GM10266 (cell line): Measurements from ENCODE around the gene OR2F1.

Experiments used
- DNase-seq: peaks from one replicate; pipeline ENCODE4 v3.0.0; 2012; ENCODE audit errors: extremely low spot score
- TF ChIP-seq, protein P1 (sequence below): IDR thresholded peaks from 2 replicates; pipeline ENCODE4 v1.5.1; 2012; ENCODE audit warnings: mild to moderate bottlenecking, low read depth; ENCODE audit not compliant: control insufficient read depth, insufficient read depth; ENCODE audit errors: missing control alignments

The OR2F1 gene

DNA sequence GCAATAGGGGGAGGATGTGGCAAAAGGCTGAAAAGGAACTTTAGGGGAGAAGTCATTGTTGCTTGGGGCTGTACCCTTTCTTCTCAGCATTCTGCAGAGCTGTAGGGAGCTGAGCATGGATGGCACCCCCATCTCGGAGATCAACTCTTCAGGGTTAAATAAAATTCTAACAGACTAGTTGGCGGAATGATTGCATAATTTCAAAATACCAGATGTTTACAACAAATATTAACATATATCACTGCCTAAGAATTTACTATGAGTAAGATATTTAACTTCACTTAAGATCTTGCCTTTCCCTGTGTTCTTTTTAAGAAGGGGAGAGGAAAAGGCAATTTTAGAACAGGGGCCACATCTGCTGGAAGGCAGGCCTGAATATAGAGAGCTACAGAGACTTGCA is 509 bp upstream of the OR2F1 start:
- TF ChIP-seq, protein P1, sequence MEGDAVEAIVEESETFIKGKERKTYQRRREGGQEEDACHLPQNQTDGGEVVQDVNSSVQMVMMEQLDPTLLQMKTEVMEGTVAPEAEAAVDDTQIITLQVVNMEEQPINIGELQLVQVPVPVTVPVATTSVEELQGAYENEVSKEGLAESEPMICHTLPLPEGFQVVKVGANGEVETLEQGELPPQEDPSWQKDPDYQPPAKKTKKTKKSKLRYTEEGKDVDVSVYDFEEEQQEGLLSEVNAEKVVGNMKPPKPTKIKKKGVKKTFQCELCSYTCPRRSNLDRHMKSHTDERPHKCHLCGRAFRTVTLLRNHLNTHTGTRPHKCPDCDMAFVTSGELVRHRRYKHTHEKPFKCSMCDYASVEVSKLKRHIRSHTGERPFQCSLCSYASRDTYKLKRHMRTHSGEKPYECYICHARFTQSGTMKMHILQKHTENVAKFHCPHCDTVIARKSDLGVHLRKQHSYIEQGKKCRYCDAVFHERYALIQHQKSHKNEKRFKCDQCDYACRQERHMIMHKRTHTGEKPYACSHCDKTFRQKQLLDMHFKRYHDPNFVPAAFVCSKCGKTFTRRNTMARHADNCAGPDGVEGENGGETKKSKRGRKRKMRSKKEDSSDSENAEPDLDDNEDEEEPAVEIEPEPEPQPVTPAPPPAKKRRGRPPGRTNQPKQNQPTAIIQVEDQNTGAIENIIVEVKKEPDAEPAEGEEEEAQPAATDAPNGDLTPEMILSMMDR: no peak
- no peak for DNase-seq

DNA sequence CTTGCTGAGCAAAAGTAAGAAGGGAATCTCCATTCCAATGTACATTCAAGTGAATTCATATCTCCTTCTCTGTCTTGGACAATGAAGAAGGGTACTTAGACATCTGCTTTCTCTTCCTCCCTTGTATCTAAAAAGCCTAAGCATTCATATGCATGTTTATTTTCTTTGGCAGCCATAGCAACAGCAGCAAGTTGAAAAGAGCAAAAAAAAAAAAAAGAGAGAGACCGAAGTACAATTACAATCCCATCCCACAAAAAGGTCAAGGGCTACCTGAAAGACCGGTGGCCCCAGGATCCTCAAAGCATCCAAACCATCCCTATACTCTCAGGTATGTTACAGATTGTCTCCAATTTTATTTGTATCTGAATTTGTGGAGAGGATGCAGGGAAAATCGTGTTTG is 4.1 kb downstream of the OR2F1 start:
- DNase-seq: no peak
- TF ChIP-seq, protein P1: no peak

DNA sequence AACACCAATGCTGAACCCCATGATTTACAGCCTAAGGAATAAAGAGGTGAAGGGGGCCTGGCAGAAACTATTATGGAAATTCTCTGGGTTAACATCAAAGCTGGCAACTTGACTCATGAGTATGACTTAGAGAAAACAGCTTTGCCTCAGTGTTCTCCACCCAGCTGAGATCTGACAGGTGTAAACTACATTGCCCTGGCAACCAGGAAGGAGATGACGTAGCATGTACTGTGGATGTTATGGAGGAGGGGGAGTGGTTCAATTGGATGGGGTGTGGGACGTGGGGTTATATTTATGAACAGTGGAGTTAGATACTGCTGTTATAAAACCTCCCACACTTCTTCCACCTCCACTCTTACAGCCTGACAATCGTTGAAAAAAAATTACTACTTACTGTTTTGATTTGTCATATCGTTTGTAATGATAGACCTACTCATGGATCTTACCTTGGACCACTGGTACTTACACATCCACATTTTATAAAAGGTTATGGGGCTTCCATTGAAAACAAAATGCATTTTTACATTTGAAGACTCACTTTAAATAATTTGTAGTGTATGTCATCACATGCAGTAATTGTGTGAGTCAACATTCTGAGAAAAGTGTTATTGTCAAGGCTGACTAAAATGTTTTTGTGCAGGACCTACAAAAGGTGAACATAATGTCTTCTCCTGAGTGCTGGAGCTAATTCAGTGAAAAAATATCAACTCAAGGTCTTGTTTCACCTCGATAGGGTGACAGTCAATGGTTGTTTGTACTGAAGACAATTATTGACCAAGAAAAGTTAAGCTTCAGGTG is 6.4 kb downstream of the OR2F1 start:
- TF ChIP-seq, protein P1: no peak
- DNase-seq: no peak

DNA sequence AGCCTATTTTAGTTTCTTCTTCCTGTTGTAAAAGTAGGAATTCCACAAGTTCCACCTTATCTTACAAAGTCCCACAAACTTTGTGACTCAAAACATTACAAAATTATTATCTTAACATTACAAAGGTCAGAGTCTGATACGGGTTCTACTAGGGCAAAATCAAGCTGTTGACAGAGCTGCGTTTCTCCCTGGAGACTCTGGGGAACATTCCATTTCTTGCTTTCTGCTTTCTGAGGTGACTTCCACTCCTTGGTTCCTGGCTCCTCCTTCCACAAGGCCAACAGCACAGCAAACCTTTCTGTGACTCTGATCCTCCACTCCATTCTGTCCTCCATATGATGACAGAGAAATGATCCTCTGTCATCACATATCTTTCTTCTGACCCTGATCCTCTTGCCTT is 10.6 kb downstream of the OR2F1 start:
- DNase-seq: no peak
- TF ChIP-seq, protein P1: no peak

DNA sequence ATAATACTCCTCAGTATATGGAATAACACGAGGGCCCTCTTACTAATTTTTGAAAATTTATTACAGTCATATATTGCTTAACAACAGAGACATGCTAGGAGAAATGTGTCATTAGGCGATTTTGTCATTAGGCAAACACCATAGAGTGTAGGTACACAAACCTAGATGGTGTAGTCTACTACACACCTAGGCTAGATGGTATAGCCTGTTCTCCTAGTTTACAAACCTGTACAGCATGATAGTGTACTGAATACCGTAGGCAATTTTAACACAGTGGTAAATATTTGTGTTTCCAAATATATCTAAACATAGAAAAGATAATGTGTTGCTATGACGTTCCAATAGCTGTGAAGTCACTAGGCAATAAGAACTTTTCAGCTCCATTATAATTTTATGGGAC is 12.8 kb downstream of the OR2F1 start:
- DNase-seq: no peak
- TF ChIP-seq, protein P1: no peak

DNA sequence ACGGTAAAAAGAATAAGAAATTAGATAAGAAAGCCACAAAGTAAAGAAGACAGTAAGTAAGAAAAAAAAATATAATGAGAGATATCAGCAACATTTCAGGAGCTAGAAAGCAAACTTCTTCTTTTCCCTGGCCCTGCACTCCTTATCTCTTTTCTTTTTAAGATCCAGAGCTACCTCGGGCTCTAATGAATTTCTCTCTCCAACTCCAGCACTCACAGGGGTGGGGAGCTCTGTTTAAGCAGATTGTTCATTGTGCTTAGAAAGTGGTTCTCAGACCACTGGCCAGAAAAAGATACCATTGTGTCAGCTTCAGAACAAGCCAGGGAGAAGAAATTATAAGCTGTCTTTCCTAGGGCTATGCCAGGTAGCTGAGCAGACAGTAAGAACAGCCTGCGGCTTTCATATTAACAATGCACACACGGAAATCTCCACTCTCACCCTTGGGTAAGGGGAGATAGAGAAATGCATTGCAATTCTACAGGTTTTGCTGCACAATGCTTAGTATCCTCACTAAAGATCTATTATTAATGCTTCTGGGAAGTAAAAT is 19.3 kb downstream of the OR2F1 start:
- TF ChIP-seq, protein P1: no peak
- DNase-seq: no peak

DNA sequence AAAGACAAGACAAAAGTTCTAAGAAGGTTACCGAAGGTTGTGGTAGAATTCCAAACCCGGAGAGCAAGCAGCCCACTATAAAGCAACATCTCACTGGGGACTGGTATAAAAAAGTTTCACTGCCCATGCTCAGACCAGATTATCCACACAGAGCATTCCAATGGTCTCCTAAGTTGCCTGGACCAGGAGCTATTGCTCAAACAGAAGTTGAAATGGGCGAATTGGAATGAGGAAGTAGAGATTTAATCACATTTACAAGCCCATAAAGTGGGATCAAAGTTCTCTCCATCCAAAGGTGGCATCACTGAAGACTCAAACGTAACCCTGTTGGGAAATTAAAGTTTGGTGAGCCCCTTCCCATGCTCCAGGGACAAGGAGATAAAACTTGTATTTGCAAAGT is 19.8 kb downstream of the OR2F1 start:
- DNase-seq: no peak
- TF ChIP-seq, protein P1: no peak
